Kidney (tissue), 14 donors: ENCODE measurements around the gene DUSP22. TPM values are rescaled to one million over a fixed set of nuclear protein-coding genes. Genes with fewer than 3 reads are reported as not detected.

Source experiments
- DNase-seq, 5 donors: peaks; one replicate each; pipeline ENCODE4 v3.0.0-alpha.2; 2013 to 2020
- FAIRE-seq: peaks from 2 replicates; lab custom pipeline; 2012; peaks lifted over from hg19 to GRCh38; lab: Jason Lieb, UNC
- H3K27ac ChIP-seq, 2 donors: one replicate each; pipeline ENCODE4 v1.7.0; 2013; ENCODE audit warnings: low read depth in 2 of 2, low read length in 2 of 2, inconsistent platforms in 1 of 2
- H3K27me3 ChIP-seq: one replicate; pipeline ENCODE4 v1.7.1; 2013; ENCODE audit warnings: low read length, inconsistent platforms; ENCODE audit not compliant: control insufficient read depth, insufficient read depth
- H3K36me3 ChIP-seq, 3 donors: one replicate each; pipeline versions ENCODE4 v1.7.0 to v1.7.1; 2013; ENCODE audit warnings: low read length in 3 of 3, control low read depth in 1 of 3, inconsistent platforms in 1 of 3; ENCODE audit not compliant: insufficient read depth in 3 of 3, control insufficient read depth in 2 of 3
- H3K4me1 ChIP-seq, 3 donors: one replicate each; pipeline versions ENCODE4 v1.7.0 to v1.7.1; 2013; ENCODE audit warnings: low read length in 3 of 3, inconsistent platforms in 1 of 3, low read depth in 1 of 3; ENCODE audit not compliant: control insufficient read depth in 2 of 3, insufficient read depth in 2 of 3
- H3K4me3 ChIP-seq, 3 donors: one replicate each; pipeline versions ENCODE4 v1.7.0 to v1.8.1; 2013; ENCODE audit warnings: low read length in 3 of 3, control low read depth in 1 of 3, inconsistent platforms in 1 of 3
- H3K9ac ChIP-seq, 3 donors: one replicate each; pipeline versions ENCODE4 v1.7.0 to v1.7.1; 2013; ENCODE audit warnings: low read length in 3 of 3, control low read depth in 1 of 3, inconsistent platforms in 1 of 3
- H3K9me3 ChIP-seq, 3 donors: one replicate each; pipeline versions ENCODE4 v1.7.0 to v1.7.1; 2013; ENCODE audit warnings: low read length in 3 of 3, control low read depth in 1 of 3, inconsistent platforms in 1 of 3; ENCODE audit not compliant: control insufficient read depth in 2 of 3, insufficient read depth in 1 of 3
- CTCF ChIP-seq: IDR thresholded peaks from 3 replicates; pipeline ENCODE4 v1.5.1; 2012; ENCODE audit warnings: mild to moderate bottlenecking, moderate library complexity, borderline replicate concordance; ENCODE audit not compliant: insufficient read depth; ENCODE audit errors: extremely low read depth
- intact Hi-C: fragments of 100-400 bp; cut with DNase I; formaldehyde crosslinking; loops from one replicate; pipeline ENCODE4 v1.11.1; 2022
- polyA plus RNA-seq: library from polyadenylated mRNA; stranded (reverse); fragments of 350-450 nt; fragmentation: Illumina TruSeq; extraction: RNeasy Lipid Tissue Mini Kit (QIAGEN cat#74804); gene quantifications from one replicate; pipeline ENCODE4 v1.2.3, GENCODE V29; 2014; ENCODE audit warnings: low read depth, low replicate concordance; ENCODE audit not compliant: insufficient read depth
- total RNA-seq: library from RNA; stranded (reverse); fragmentation: NEBNext Ultra II Directional; extraction: Animal tissue kit (Norgen Biotek cat#: 25700); gene quantifications from one replicate; pipeline ENCODE4 v1.2.1, GENCODE V29; 2021
- donor health status: control.
- donor health status: control.
- donor health status: control.
- donor health status: control.
- donor health status: control.
- donor health status: DM: yes; HTN: yes; CAD: no.
- donor health status: Normal renal cell carcinoma (clear cell type).

Gene DUSP22
- total and polyA plus RNA-seq, 2 donors from 2014 or later = 24.0 to 60.7 TPM

DNA sequence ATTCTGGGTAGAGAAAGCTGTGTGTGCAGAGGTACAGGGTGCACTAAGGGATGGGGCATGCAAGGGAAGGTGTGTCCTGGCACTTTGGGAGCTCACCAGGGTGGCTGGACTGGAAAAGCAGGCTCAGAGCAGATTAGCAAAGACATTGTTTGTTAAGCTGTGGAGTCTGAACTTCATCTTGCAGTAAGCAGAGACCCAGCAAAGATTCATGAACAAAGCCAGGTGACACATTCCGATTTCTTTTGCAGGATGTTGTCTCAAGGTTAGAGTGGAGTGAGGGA, 28.8 kb downstream of the DUSP22 start:
- Histone ChIP-seq H3K9ac (no peak overlapping the region), H3K27ac (no peak overlapping the region), H3K4me3 (no peak overlapping the region), H3K27me3 (no peaks in the 10 kb centered on the region), H3K9me3 (no peaks in the 10 kb centered on the region), H3K4me1 (no peaks in the 10 kb centered on the region), H3K36me3 (no peaks in the 10 kb centered on the region)
- DNase-seq (no peak), FAIRE-seq (no peak)
- no peak for TF ChIP-seq CTCF
- intact Hi-C loops = no loop called here

- DNase-seq (no peak), FAIRE-seq (no peak)
- H3K9me3 ChIP-seq = no peaks in the 10 kb centered on the region
- H3K27me3 ChIP-seq = no peaks in the 10 kb centered on the region
- H3K36me3 ChIP-seq = no peaks in the 10 kb centered on the region
- intact Hi-C loops = no loop called here
- H3K4me3 ChIP-seq = no peak overlapping the region
- no peak overlapping the region for H3K27ac ChIP-seq
- TF ChIP-seq CTCF = no peak
- no peak overlapping the region for H3K9ac ChIP-seq
- no peaks in the 10 kb centered on the region for H3K4me1 ChIP-seq
Observed at GRCh38 chr6:321536-322258, 29.4 kb downstream of the DUSP22 start.

DNA sequence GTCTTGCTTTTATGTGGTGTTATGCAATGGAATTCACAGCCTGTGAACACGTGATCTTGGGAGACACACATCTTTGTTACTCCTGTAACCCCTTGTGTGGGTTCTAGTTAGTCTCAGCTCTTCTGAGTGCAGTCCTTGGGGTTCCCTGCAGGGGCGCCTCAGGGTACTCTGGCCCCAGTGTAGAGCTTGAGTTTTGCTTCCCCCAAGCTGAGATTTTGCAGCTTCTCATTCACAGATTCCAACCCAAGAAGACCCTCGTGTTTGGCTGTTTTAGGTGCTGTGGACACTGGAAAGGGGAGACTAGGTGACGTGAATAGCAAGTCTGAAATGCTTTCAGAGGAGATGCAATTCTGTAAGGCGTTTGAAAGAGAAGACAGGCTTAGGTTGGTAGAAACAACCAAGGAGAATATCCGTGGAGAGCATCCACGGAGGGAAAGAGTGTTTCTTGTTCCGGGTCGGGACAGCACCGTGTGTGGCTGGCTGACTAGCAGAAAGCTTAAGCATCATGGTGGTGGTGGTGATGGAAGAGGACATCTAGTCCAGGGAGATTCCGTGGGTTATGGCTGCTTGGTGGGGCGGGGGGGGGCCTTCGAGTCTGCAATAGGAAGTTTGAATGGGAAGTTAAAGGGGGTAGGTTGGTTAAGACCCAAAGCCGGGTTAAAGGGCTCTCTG, 30.1 kb downstream of the DUSP22 start:
- no peak overlapping the region for H3K4me3 ChIP-seq
- TF ChIP-seq CTCF = no peak
- peaks cover 0 to under 1% (median 0%) of the 10 kb centered on the region in 3 donors for H3K4me1 ChIP-seq
- no peak overlapping the region for H3K9ac ChIP-seq
- no peak for FAIRE-seq
- H3K27me3 ChIP-seq = no peaks in the 10 kb centered on the region
- H3K27ac ChIP-seq = no peak overlapping the region
- H3K9me3 ChIP-seq = no peaks in the 10 kb centered on the region
- H3K36me3 ChIP-seq = no peaks in the 10 kb centered on the region
- peak in 1 of 5 donors; percentile 66 for DNase-seq
- intact Hi-C loops = no loop called here
